ENCODE data around the gene ZDHHC19.

- TF ChIP-seq, protein P1, sequence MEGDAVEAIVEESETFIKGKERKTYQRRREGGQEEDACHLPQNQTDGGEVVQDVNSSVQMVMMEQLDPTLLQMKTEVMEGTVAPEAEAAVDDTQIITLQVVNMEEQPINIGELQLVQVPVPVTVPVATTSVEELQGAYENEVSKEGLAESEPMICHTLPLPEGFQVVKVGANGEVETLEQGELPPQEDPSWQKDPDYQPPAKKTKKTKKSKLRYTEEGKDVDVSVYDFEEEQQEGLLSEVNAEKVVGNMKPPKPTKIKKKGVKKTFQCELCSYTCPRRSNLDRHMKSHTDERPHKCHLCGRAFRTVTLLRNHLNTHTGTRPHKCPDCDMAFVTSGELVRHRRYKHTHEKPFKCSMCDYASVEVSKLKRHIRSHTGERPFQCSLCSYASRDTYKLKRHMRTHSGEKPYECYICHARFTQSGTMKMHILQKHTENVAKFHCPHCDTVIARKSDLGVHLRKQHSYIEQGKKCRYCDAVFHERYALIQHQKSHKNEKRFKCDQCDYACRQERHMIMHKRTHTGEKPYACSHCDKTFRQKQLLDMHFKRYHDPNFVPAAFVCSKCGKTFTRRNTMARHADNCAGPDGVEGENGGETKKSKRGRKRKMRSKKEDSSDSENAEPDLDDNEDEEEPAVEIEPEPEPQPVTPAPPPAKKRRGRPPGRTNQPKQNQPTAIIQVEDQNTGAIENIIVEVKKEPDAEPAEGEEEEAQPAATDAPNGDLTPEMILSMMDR (conservative IDR thresholded peaks at IDR 0.05) = no peak
- no peak for TF ChIP-seq ZFX (IDR thresholded peaks at IDR 0.05)
These were observed 32.2 kb downstream of the ZDHHC19 start for GRCh38 chr3:196178993-196179379.
